Left hindlimb (tissue), 1 donor: ENCODE results near the gene NF1.

Experiments used
- DNase-seq: peaks from one replicate; pipeline ENCODE4 v3.0.0-alpha.2; 2018

NF1 gene

GRCh38 chr17:31415640-31416502 lies 321.1 kb downstream of the NF1 start:
- DNase-seq, result no peak

GRCh38 chr17:31416503-31416923 lies 321.7 kb downstream of the NF1 start:
- DNase-seq, result peak; percentile 29

GRCh38 chr17:31417051-31417792 lies 322.4 kb downstream of the NF1 start:
- DNase-seq, result no peak

GRCh38 chr17:31418773-31419350 lies 324.1 kb downstream of the NF1 start:
- no peak for DNase-seq

- no peak for DNase-seq
These were observed 327.7 kb downstream of the NF1 start for GRCh38 chr17:31422443-31422842.

GRCh38 chr17:31424944-31425281 lies 330.1 kb downstream of the NF1 start:
- DNase-seq, result no peak

- DNase-seq, result peak; percentile 53
These were observed 330.7 kb downstream of the NF1 start for GRCh38 chr17:31425282-31426040.
